Measurements from ENCODE around the gene TRIM68.

TRIM68 gene, protein sequence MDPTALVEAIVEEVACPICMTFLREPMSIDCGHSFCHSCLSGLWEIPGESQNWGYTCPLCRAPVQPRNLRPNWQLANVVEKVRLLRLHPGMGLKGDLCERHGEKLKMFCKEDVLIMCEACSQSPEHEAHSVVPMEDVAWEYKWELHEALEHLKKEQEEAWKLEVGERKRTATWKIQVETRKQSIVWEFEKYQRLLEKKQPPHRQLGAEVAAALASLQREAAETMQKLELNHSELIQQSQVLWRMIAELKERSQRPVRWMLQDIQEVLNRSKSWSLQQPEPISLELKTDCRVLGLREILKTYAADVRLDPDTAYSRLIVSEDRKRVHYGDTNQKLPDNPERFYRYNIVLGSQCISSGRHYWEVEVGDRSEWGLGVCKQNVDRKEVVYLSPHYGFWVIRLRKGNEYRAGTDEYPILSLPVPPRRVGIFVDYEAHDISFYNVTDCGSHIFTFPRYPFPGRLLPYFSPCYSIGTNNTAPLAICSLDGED

DNA sequence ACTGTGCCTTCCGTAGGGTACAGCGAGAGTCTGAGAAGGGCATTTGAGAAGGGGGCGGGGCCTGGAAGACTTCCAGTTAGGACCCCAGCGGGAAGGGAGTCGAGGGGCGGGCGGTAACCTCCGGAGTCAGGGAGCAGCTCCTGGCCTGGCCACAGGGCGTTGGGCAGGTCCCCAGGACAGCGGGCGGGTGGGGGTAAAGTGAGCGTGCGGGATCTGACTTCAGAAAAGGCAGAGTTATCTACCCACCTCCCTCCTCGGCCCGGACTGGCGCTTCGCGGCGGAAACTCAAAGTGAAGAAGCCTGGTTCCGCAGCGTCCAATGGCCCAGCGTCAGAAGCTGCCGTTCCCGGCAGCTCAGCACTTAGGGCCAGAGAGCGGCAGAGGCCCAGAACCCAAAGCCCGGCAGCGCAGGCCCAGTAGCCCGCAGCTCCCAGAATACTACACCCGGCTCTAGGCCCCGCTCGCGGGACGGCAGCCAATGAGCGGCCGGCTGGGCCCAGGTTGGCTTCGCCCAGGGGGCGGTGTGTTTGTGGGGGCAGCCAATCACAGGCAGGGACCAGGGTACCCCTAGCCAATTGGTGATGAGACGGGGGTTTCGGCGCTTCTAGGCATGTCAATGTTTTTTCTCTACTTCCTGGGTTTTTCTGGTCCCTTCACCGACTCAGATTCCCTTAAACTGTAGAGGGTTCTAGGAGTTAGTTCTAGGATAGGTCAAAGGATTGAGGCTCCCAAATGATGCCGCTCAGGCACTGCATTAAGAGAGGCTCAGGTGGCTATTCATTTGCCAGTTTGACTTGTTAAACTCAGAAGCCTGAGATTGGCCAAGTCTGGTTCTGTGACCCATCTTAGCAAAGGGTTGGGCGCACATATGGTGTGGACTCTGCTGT, at the start of gene TRIM68:
Gene TRIM68 (minus strand): TSS at position 451 of the 886 bp plus-strand sequence. CDS start 2,727 bp downstream, outside the sequence.
- H3K4me3 ChIP-seq (ENCODE audit: low read depth, low read length) = peak within 1 kb of the TSS; percentile 69
- DNase-seq (ENCODE audit: low read depth) = peak; percentile 90
- in situ Hi-C loops (cut with HindIII; ENCODE audit: low sequenced_read_pairs) = no loop called here
- TF ChIP-seq, protein P1, sequence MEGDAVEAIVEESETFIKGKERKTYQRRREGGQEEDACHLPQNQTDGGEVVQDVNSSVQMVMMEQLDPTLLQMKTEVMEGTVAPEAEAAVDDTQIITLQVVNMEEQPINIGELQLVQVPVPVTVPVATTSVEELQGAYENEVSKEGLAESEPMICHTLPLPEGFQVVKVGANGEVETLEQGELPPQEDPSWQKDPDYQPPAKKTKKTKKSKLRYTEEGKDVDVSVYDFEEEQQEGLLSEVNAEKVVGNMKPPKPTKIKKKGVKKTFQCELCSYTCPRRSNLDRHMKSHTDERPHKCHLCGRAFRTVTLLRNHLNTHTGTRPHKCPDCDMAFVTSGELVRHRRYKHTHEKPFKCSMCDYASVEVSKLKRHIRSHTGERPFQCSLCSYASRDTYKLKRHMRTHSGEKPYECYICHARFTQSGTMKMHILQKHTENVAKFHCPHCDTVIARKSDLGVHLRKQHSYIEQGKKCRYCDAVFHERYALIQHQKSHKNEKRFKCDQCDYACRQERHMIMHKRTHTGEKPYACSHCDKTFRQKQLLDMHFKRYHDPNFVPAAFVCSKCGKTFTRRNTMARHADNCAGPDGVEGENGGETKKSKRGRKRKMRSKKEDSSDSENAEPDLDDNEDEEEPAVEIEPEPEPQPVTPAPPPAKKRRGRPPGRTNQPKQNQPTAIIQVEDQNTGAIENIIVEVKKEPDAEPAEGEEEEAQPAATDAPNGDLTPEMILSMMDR (IDR thresholded peaks at IDR 0.05; ENCODE audit: low read depth, low read length, missing control alignments) = no peak

DNA sequence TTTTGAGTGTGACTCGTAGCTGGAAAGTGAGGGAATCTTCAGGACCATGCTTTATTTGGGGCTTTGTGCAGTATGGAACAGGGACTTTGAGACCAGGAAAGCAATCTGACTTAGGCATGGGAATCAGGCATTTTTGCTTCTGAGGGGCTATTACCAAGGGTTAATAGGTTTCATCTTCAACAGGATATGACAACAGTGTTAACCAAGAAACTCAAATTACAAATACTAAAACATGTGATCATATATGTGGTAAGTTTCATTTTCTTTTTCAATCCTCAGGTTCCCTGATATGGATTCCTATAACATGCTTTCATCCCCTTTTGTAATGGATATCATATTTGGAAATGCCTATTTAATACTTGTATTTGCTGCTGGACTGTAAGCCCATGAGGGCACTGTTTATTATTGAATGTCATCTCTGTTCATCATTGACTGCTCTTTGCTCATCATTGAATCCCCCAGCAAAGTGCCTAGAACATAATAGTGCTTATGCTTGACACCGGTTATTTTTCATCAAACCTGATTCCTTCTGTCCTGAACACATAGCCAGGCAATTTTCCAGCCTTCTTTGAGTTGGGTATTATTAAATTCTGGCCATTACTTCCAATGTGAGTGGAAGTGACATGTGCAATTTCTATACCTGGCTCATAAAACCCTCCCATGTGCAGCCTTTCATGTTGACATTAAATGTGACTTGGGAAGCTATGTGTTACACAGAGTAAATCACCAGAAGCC, 46.8 kb upstream of the TRIM68 start:
- in situ Hi-C loops (cut with HindIII; ENCODE audit: low sequenced_read_pairs) = no loop called here
- no peak overlapping the region for H3K4me3 ChIP-seq (ENCODE audit: low read depth, low read length)
- TF ChIP-seq, protein P1 (IDR thresholded peaks at IDR 0.05; ENCODE audit: low read depth, low read length, missing control alignments) = no peak
- no peak for DNase-seq (ENCODE audit: low read depth)

DNA sequence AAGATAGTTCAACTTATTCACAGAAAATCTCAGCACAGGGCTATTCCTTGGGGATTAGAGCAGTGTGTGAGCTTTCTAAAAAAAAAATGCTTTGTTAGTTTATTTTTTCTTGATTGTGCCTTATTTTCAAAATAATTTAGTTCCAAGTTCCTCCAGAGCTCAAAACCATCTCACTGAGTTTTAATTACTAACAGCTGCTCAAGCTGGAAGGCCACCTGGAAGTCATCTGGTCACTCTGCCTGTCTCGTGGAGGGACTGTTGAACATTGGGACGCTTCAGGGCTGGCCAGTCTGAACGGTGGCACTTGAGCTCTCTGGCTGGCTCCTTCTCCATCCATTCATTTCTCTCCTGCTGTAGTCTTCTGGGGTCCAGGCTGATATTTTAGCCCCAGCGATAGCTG, 39.7 kb upstream of the TRIM68 start:
- DNase-seq (ENCODE audit: low read depth) = no peak
- in situ Hi-C loops (cut with HindIII; ENCODE audit: low sequenced_read_pairs) = no loop called here
- TF ChIP-seq, protein P1 (IDR thresholded peaks at IDR 0.05; ENCODE audit: low read depth, low read length, missing control alignments) = no peak
- H3K4me3 ChIP-seq (ENCODE audit: low read depth, low read length) = no peak overlapping the region

DNA sequence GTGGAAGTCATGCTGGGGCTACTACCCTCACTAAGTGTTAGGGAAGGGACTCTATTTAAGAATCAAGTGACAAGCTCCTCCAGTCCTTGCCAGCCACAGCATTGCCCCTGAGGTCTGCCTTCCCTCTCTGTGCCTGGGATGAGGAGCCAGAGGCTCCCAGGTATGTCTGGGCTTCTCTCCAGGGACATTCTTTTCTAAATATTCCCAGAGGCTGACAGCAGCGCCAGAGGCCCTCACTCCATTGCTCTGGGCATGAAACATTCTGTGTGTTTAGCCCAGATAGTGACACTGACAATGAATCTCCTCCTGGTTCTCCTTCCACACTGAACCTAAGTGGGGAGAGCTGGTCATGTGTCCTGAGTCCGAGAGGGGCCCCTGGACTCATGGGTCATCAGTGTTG, 37.9 kb upstream of the TRIM68 start:
- no peak overlapping the region for H3K4me3 ChIP-seq (ENCODE audit: low read depth, low read length)
- no peak for DNase-seq (ENCODE audit: low read depth)
- TF ChIP-seq, protein P1 (IDR thresholded peaks at IDR 0.05; ENCODE audit: low read depth, low read length, missing control alignments) = no peak
- in situ Hi-C loops (cut with HindIII; ENCODE audit: low sequenced_read_pairs) = no loop called here

DNA sequence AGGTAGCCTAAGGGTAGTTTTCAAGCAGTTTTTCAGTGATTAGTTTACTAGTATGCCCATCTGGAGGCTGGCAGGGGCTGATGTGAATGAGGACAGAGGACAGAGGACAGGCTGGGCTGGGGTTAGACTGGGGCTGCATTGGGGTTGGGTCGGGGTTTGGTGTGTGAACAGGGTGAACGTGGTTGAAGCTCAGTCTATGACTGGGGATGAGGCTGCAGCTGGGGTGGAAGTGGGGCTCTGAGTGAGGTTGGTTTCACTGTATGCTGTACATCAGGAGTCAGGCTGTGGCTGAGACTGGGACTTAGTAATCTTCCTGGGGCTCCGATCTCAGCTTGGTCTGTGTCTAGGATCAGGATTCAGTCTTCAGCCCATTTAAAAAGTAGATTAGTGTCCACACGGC, 36.2 kb upstream of the TRIM68 start:
- in situ Hi-C loops (cut with HindIII; ENCODE audit: low sequenced_read_pairs) = no loop called here

More for the DNA sequence above, 36.2 kb upstream of the TRIM68 start:
- no peak for DNase-seq (ENCODE audit: low read depth)
- TF ChIP-seq, protein P1 (IDR thresholded peaks at IDR 0.05; ENCODE audit: low read depth, low read length, missing control alignments) = no peak
- no peak overlapping the region for H3K4me3 ChIP-seq (ENCODE audit: low read depth, low read length)
